IPS-18c (cell line): ENCODE results near the gene CRYGS.

Experiments used
- H3K4me3 ChIP-seq: 2 replicates; pipeline ENCODE4 v1.7.0; 2013; ENCODE audit warnings: low read depth, mild to moderate bottlenecking, low read length, moderate library complexity; ENCODE audit not compliant: insufficient read depth
- H3K9me3 ChIP-seq: one replicate; pipeline ENCODE4 v1.6.1; 2013; ENCODE audit warnings: mild to moderate bottlenecking, low read length, moderate library complexity; ENCODE audit not compliant: control insufficient read depth, insufficient read depth

The CRYGS gene

GRCh38 chr3:186526256-186526606 is 17.9 kb downstream of the CRYGS start:
- no peak overlapping the region for H3K4me3 ChIP-seq
- no peaks in the 10 kb centered on the region for H3K9me3 ChIP-seq

- no peaks in the 10 kb centered on the region for H3K9me3 ChIP-seq
- no peak overlapping the region for H3K4me3 ChIP-seq
Observed at GRCh38 chr3:186525369-186526255, 18.6 kb downstream of the CRYGS start.

GRCh38 chr3:186524616-186525015 is 19.6 kb downstream of the CRYGS start:
- Histone ChIP-seq H3K9me3 (no peaks in the 10 kb centered on the region), H3K4me3 (no peak overlapping the region)

GRCh38 chr3:186523434-186523833 is 20.7 kb downstream of the CRYGS start:
- Histone ChIP-seq H3K4me3 (no peak overlapping the region), H3K9me3 (no peaks in the 10 kb centered on the region)

- H3K9me3 ChIP-seq = no peaks in the 10 kb centered on the region
- H3K4me3 ChIP-seq = no peak overlapping the region
Observed at GRCh38 chr3:186523022-186523421, 21.2 kb downstream of the CRYGS start.

GRCh38 chr3:186520957-186521842 is 23.0 kb downstream of the CRYGS start:
- Histone ChIP-seq H3K9me3 (no peaks in the 10 kb centered on the region), H3K4me3 (no peak overlapping the region)

- no peaks in the 10 kb centered on the region for H3K9me3 ChIP-seq
- H3K4me3 ChIP-seq = no peak overlapping the region
Observed at GRCh38 chr3:186520431-186520830, 23.7 kb downstream of the CRYGS start.

GRCh38 chr3:186519021-186519658 is 25.0 kb downstream of the CRYGS start:
- Histone ChIP-seq H3K9me3 (no peaks in the 10 kb centered on the region), H3K4me3 (no peak overlapping the region)

GRCh38 chr3:186517218-186517617 is 27.0 kb downstream of the CRYGS start:
- Histone ChIP-seq H3K4me3 (no peak overlapping the region), H3K9me3 (no peaks in the 10 kb centered on the region)

- H3K9me3 ChIP-seq = no peaks in the 10 kb centered on the region
- no peak overlapping the region for H3K4me3 ChIP-seq
Observed at GRCh38 chr3:186516646-186517045, 27.5 kb downstream of the CRYGS start.

GRCh38 chr3:186515125-186515524 is 29.1 kb downstream of the CRYGS start:
- Histone ChIP-seq H3K9me3 (no peaks in the 10 kb centered on the region), H3K4me3 (no peak overlapping the region)

- Histone ChIP-seq H3K4me3 (no peak overlapping the region), H3K9me3 (no peaks in the 10 kb centered on the region)
Observed at GRCh38 chr3:186514296-186515002, 29.7 kb downstream of the CRYGS start.

GRCh38 chr3:186513386-186513785 is 30.8 kb downstream of the CRYGS start:
- no peak overlapping the region for H3K4me3 ChIP-seq
- H3K9me3 ChIP-seq = no peaks in the 10 kb centered on the region

- no peak overlapping the region for H3K4me3 ChIP-seq
- H3K9me3 ChIP-seq = no peaks in the 10 kb centered on the region
Observed at GRCh38 chr3:186512570-186513302, 31.4 kb downstream of the CRYGS start.

- no peaks in the 10 kb centered on the region for H3K9me3 ChIP-seq
- no peak overlapping the region for H3K4me3 ChIP-seq
Observed at GRCh38 chr3:186511702-186512101, 32.5 kb downstream of the CRYGS start.

GRCh38 chr3:186511245-186511644 is 32.9 kb downstream of the CRYGS start:
- no peaks in the 10 kb centered on the region for H3K9me3 ChIP-seq
- H3K4me3 ChIP-seq = no peak overlapping the region
